Activated T-cell treated with anti-CD3 and anti-CD28 coated beads for 4 hours (primary cell): ENCODE measurements around the gene ZNF385C.

Experiments
- DNase-seq: peaks from one replicate; pipeline ENCODE4 v3.0.0-alpha.2; 2020

Gene ZNF385C

GRCh38 chr17:42072323-42073187 is 25.7 kb downstream of the ZNF385C start:
- no peak for DNase-seq

GRCh38 chr17:42071810-42072209 is 26.5 kb downstream of the ZNF385C start:
- DNase-seq = no peak

GRCh38 chr17:42068979-42069378 is 29.3 kb downstream of the ZNF385C start:
- DNase-seq = no peak

DNA sequence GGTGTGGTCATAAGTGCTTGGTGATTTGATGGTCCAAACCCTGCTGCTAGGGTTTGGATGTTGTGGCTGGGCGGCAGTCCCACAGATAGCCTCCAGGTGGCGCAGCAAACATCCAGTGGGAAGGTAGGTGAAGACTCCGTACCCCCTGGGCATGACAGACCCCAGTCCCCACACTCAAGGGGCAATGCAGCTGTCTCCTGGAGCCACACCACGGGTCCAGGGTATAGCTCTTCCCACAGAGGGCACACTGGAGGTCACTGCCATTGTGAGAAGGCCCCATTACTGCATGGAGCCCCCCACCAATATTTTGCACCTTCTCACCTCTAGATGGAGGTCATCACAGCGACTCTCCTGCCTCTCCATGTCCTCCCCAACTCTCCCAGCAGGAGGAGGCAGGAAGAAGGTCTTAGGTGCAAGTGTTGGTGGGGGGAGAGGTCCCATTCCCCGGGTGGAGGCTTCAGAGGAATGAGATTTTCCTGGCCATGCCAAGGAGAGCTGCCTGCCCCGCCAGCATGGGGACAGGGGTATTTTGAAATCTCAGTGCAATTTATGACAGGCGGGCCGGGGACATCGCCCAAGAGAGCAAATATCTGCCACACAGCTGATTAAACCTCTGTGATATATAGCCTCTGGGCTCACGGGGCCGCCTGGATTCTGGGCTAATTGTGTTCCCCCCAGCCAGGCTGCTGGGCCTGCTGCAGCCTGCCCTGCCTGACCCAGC is 30.7 kb downstream of the ZNF385C start:
- DNase-seq = peak; percentile 61

GRCh38 chr17:42065201-42065600 is 33.1 kb downstream of the ZNF385C start:
- no peak for DNase-seq

DNA sequence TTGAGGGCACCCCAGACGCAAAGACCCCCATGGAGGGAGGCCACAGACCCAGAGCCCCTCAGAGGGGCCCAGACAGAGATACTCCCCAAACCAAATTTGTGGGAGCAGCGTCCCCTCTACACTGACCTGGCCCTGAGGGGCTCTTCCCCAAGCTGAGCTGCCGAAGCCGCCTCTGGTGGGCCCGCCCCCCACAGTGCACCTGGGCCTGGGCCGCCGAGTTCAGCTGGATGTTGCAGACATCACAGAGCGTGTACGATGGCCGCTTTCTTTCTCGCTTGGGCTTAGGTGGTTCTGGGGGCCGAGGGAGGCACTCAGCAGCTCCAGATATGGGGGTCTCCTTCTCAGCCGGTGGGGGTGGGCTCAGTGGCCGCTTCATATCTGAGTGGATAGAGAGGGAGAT is 35.6 kb downstream of the ZNF385C start:
- no peak for DNase-seq

GRCh38 chr17:42061646-42062487 is 36.4 kb downstream of the ZNF385C start:
- no peak for DNase-seq

DNA sequence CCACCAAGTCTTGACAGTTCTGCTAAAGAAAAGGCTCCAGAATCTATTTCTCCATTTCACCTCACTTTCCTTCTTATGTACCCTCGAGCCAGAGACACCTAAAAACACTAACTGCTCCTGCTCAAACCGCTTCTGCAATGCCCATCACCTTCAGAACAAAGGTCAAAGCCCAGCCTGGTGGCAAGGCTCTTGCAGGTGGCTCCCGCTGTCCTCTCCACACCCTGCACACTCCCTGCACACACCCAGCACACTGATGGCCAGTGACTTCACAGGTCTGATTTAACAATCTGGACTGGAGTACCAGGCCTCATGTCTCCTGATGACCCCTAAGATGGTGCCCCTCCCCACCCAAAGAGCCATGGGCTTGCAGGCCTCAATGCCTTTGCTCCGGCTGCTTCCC is 38.0 kb downstream of the ZNF385C start:
- DNase-seq = no peak

DNA sequence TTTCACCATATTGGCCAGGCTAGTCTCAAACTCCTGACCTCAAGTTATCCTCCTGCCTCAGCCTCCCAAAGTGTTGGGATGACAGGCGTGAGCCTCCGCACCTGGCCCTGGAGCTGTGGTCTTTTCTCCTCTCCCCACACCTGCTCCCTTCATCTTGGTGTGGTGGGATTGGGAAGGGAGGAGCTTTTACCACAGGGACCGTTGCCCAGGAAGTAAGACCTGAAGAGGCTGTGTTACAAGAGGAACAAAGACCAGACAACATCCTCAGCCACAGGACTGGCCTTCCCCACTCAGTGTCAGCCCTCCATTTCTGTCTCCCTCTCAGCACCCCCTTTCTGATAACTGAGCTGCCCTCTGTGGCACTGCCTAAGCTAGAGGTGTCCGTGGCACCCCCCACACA is 38.5 kb downstream of the ZNF385C start:
- DNase-seq = no peak

DNA sequence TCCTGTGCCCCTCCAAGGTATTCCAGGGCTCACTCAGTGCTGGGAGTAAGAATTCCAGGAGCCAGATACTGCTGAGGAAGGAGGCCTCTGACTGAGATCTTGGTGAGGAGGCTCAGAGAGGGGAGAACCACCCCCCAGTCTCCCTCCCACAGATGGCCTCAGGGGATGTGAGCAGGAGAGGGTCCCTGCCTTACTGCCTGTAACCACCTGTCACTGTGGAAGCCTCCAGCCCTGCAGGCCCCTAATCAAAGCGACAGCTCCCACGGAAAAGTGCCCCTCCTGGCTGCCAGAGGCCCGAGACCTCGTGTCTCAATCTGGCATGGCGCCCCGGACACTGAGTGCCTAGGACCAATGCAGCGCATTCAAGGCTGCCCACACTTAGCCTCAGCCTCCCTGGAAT is 40.2 kb downstream of the ZNF385C start:
- DNase-seq = no peak

DNA sequence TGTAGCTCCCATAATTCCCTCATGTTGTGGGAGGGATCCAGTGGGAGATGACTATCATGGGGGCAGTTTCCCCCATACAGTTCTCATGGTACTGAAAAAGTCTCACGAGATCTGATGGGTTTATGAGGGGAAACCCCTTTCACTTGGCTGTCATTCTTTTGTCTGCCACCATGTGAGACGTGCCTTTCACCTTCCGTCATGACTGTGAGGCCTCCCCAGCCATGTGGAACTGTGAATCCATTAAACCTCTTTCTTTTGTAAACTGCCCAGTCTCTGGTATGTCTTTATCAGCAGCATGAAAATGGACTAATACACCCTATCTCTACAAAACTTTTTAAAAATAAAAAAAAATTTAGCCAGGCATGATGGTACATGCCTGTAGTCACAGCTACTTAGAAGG is 41.6 kb downstream of the ZNF385C start:
- no peak for DNase-seq

DNA sequence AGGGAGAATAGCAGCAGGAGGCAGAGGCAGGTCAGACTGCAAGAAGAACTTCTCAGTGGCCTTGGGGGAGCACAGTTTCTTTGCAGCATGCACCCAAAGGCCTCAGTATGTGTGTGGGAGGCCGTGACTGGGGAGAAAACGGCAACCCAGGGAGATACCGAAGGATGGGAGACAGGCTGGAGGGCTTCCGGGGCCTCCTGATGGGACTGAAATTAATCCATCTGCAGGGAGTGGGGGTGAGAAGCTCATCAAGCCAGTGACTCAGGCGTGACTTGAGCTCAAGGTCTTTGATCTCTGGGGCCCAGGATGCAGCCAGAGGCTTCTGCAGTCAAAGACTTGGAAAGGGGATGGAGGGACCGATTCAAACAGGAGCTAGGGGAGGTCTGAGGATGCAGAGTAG is 42.8 kb downstream of the ZNF385C start:
- no peak for DNase-seq

GRCh38 chr17:42055027-42055426 is 43.2 kb downstream of the ZNF385C start:
- no peak for DNase-seq

GRCh38 chr17:42053731-42054500 is 44.4 kb downstream of the ZNF385C start:
- DNase-seq = no peak

GRCh38 chr17:42052346-42052877 is 45.9 kb downstream of the ZNF385C start:
- no peak for DNase-seq

- DNase-seq = no peak
These were observed 46.6 kb downstream of the ZNF385C start for GRCh38 chr17:42051645-42052044.

DNA sequence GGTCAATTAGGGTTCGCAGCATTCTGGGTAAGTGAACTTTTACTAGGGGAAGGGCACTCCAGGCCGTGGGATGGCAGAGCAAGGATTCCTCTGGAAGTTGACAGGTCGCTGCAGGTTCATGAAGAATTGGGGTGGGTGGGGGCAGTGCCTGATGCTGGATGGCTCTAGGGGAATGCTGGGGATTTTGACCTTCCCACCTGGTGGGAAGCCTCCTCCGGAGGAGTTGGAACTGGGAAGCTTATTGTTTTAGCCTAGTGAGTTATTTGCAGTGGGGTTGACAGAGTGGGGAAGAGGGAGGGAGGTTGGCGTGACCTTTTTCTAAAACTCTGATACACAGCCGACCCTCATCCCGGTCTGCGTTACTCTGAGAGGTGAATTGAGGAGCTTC is 47.3 kb downstream of the ZNF385C start:
- DNase-seq = no peak

- peak; percentile 8 for DNase-seq
These were observed 47.8 kb downstream of the ZNF385C start, which contains the start of gene C17orf113 for GRCh38 chr17:42050393-42051012. Gene C17orf113, minus strand, starts transcription at chr17:42050601. Its CDS starts 7,225 bp downstream, at chr17:42043376.

GRCh38 chr17:42049834-42050392 is 48.4 kb downstream of the ZNF385C start:
- DNase-seq = no peak

DNA sequence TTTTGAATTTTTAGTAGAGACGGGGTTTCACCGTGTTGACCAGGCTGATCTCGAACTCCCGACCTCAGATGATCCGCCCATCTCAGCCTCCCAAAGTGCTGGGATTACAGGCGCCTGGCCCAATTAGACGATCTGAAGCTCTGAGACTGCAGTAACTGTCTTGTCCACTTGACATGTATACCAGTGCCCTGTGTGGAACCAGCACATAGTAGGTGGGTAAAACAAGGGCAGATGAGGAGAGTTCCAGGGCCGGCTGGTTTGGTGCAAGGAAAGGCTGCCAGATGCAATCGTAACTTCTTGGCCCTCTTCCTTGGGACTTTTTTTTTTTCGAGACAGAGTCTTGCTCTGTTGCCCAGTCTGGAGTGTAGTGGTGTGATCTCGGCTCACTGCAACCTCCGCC is 50.9 kb downstream of the ZNF385C start:
- no peak for DNase-seq

GRCh38 chr17:42045719-42046118 is 52.6 kb downstream of the ZNF385C start:
- no peak for DNase-seq
